ENCODE results near the gene RPS23.
"Not testable (repeated sequence)": the region's sequence is repeated elsewhere in the genome, so short reads cannot be mapped to it uniquely, and the experiment has no call there.

DNA sequence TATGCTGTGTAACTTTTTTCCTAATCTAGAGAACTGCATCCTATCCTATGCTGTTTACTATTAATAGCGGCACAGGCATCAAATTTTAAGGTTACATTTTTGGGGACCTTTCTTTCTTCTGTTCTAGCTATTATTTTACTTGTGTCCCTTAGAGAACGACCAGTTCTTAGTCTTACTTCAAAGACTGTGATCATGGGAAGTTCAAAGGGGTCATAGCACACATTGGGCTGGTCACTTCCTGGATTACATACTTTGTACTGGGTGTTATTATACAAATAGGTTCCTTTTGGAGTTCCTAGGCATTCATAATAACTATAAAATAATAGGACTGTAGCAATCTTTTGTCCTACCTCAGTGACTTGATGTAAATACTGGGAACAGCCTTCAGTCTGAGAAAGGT, 8.8 kb downstream of the RPS23 start:
- TF ChIP-seq, protein P1, sequence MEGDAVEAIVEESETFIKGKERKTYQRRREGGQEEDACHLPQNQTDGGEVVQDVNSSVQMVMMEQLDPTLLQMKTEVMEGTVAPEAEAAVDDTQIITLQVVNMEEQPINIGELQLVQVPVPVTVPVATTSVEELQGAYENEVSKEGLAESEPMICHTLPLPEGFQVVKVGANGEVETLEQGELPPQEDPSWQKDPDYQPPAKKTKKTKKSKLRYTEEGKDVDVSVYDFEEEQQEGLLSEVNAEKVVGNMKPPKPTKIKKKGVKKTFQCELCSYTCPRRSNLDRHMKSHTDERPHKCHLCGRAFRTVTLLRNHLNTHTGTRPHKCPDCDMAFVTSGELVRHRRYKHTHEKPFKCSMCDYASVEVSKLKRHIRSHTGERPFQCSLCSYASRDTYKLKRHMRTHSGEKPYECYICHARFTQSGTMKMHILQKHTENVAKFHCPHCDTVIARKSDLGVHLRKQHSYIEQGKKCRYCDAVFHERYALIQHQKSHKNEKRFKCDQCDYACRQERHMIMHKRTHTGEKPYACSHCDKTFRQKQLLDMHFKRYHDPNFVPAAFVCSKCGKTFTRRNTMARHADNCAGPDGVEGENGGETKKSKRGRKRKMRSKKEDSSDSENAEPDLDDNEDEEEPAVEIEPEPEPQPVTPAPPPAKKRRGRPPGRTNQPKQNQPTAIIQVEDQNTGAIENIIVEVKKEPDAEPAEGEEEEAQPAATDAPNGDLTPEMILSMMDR (IDR thresholded peaks at IDR 0.05; ENCODE audit: insufficient read depth, low read length, poor library complexity, severe bottlenecking), result not testable (repeated sequence)
- TF ChIP-seq EZH2phosphoT487 (conservative IDR thresholded peaks at IDR 0.05; ENCODE audit: low read length), result not testable (repeated sequence)

Measured in SU-DHL-6 (cell line).